Lung (tissue), 12 donors: ENCODE data around the gene CES2. TPM values are rescaled to one million over a fixed set of nuclear protein-coding genes. Genes with fewer than 3 reads are reported as not detected.
A peak's percentile ranks its signal among the peaks of the same experiment; 100 is the strongest.

ENCODE experiments used
- ATAC-seq: fragments of 200-7000 bp; cut with Tn5 transposase; one replicate; pipeline ENCODE4 v1.9.1; 2020; ENCODE audit warnings: moderate number of reproducible peaks; ENCODE audit not compliant: insufficient read depth, low FRiP score
- DNase-seq, 3 donors: peaks; one replicate each; pipeline ENCODE4 v3.0.0-alpha.2; 2013 to 2017
- H3K27ac ChIP-seq, 2 donors: one replicate each; pipeline ENCODE4 v1.5.1; 2013; ENCODE audit warnings: mild to moderate bottlenecking in 2 of 2, moderate library complexity in 2 of 2, control low read depth in 1 of 2, inconsistent platforms in 1 of 2, low read depth in 1 of 2, low read length in 1 of 2
- H3K27me3 ChIP-seq, 3 donors: one replicate each; pipeline ENCODE4 v1.5.1; 2013; ENCODE audit warnings: low read length in 2 of 3; ENCODE audit not compliant: control insufficient read depth in 3 of 3, insufficient read depth in 3 of 3
- H3K36me3 ChIP-seq, 4 donors: one replicate each; pipeline ENCODE4 v1.5.1; 2013; ENCODE audit warnings: low read length in 4 of 4, mild to moderate bottlenecking in 1 of 4, moderate library complexity in 1 of 4; ENCODE audit not compliant: control insufficient read depth in 4 of 4, insufficient read depth in 4 of 4
- H3K4me1 ChIP-seq, 5 donors: one replicate each; pipeline ENCODE4 v1.5.1; 2013; ENCODE audit warnings: low read length in 5 of 5, mild to moderate bottlenecking in 2 of 5, moderate library complexity in 1 of 5; ENCODE audit not compliant: control insufficient read depth in 5 of 5, insufficient read depth in 5 of 5
- H3K4me3 ChIP-seq: one replicate; pipeline ENCODE4 v1.5.1; 2013; ENCODE audit warnings: mild to moderate bottlenecking, control low read depth, moderate library complexity
- H3K9ac ChIP-seq, 2 donors: one replicate each; pipeline ENCODE4 v1.5.1; 2013; ENCODE audit warnings: low read length in 2 of 2, control low read depth in 1 of 2; ENCODE audit not compliant: insufficient read depth in 1 of 2
- H3K9me3 ChIP-seq, 4 donors: one replicate each; pipeline ENCODE4 v1.5.1; 2013; ENCODE audit warnings: low read length in 3 of 4, mild to moderate bottlenecking in 1 of 4, moderate library complexity in 1 of 4; ENCODE audit not compliant: control insufficient read depth in 4 of 4, insufficient read depth in 3 of 4
- WGBS, 2 donors: extraction: QIAGEN DNeasy Blood & Tissue Kit; methylation state at CpG; one replicate each; pipeline ENCODE4 v1.1.7; 2013; 5-methylcytosine and 5-hydroxymethylcytosine counted together
- polyA plus RNA-seq, 2 donors: library from polyadenylated mRNA; stranded (reverse); fragments of 200-250 nt; gene quantifications; one replicate each; pipeline ENCODE4 v1.2.1, GENCODE V29; 2013
- total RNA-seq, 2 donors: library from RNA; depleted of rRNA in 1 of 2; stranded (reverse); fragments of >200 nt in 1 of 2; gene quantifications; one replicate each; pipeline ENCODE4 v1.2.1, GENCODE V29; 2014 to 2021
- TF ChIP-seq, protein P1 (sequence below): IDR thresholded peaks from 2 replicates; pipeline ENCODE4 v1.5.1; 2012; ENCODE audit warnings: mild to moderate bottlenecking; ENCODE audit errors: control extremely low read depth, extremely low read depth
- donor health status: control.
- donor health status: control.
- donor health status: Bipolar disorder and iron deficiency.
- donor health status: healthy.
- donor health status: DM: yes; HTN: yes; CAD: no.

Gene CES2
- total and polyA plus RNA-seq, 4 donors: 24.6 to 51.0 (median 26.2) TPM

DNA sequence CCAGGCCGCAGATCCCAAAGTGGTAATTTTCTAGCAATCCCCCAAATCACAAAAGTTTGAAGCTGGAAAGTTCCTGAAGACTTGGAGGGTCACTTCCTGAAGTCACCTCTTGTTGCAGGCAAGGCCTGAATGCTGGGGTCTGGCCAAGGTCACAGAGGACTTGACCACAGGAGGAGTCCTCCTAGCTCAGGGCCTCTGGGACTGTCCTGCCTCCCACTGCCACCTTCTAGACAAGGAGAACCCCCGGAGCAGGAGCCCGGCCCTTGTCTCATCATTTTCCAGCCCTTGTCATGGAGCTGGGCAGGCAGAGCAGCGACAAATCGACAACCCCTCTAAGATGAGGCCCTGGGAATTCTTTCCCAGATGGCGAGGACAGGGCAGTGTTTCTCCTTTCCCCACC is 17.0 kb upstream of the CES2 start:
- DNase-seq: no peak
- Histone ChIP-seq H3K4me3 (no peak overlapping the region), H3K36me3 (no peaks in the 10 kb centered on the region), H3K4me1 (peaks cover 0 to 9% (median 0%) of the 10 kb centered on the region in 5 donors), H3K9me3 (no peaks in the 10 kb centered on the region), H3K27ac (no peak overlapping the region), H3K27me3 (peaks cover 0 to under 1% (median 0%) of the 10 kb centered on the region in 3 donors), H3K9ac (no peak overlapping the region)
- TF ChIP-seq, protein P1, sequence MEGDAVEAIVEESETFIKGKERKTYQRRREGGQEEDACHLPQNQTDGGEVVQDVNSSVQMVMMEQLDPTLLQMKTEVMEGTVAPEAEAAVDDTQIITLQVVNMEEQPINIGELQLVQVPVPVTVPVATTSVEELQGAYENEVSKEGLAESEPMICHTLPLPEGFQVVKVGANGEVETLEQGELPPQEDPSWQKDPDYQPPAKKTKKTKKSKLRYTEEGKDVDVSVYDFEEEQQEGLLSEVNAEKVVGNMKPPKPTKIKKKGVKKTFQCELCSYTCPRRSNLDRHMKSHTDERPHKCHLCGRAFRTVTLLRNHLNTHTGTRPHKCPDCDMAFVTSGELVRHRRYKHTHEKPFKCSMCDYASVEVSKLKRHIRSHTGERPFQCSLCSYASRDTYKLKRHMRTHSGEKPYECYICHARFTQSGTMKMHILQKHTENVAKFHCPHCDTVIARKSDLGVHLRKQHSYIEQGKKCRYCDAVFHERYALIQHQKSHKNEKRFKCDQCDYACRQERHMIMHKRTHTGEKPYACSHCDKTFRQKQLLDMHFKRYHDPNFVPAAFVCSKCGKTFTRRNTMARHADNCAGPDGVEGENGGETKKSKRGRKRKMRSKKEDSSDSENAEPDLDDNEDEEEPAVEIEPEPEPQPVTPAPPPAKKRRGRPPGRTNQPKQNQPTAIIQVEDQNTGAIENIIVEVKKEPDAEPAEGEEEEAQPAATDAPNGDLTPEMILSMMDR: no peak
- 84 to 94% methylated on average over 6 of the region's 6 CpGs for WGBS, 2 donors
- no peak for ATAC-seq

DNA sequence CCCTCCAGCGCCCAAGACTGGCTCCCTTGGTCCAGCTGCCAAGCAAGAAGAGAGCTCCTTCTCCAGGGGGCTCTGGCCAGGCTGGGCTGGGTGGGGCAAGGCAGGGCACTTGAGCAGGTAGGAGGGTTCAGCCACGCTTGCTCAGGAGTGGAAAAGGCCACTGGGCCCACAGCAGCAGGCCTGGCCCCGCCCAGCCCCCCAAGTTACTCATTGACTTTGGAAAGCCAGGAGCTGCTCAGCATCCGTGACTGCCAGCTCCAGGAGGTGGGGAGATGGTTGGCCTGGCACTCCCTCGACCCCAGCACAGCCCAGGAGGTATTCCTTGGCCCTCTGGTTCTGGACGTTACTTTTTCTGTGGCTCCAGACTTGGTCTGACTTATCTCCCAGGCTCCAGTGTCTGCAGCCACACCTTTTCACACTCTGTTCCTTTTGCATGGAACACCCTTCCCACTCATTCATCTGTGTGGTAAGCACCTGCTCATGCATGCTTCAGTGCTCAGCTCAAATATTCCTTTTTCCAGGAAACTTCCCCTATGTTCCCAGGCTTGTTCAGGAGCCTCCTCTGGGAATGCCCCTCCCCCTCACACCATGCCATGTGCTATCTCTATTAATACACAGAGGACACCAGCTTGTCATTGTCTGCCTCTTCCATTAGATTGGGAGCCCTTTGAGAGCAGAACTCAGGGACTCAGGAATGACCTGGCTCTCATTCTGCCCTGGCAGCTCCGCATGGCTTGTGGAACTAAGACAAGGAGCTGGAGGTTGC is 16.3 kb upstream of the CES2 start, which contains the start of gene CDH16:
CDH16 (minus strand) TSS at position 83 of the 766 bp plus-strand sequence. CDS start 820 bp downstream, outside the sequence.
- Histone ChIP-seq H3K27me3 (peaks cover 0 to 7% (median 5%) of the 10 kb centered on the region in 3 donors), H3K27ac (peak within 1 kb of the TSS in 1 of 2 donors; percentile 77), H3K9ac (no peak within 1 kb of the TSS), H3K4me3 (no peak within 1 kb of the TSS), H3K36me3 (no peaks in the 10 kb centered on the region), H3K4me1 (peaks cover 0 to 9% (median 0%) of the 10 kb centered on the region in 5 donors), H3K9me3 (no peaks in the 10 kb centered on the region)
- 75 to 85% methylated on average over 7 of the region's 7 CpGs for whole genome bisulfite sequencing, 2 donors
- ATAC-seq (no peak), DNase-seq (peak in 2 of 3 donors; percentile 57 to 61)
- TF ChIP-seq, protein P1: no peak

DNA sequence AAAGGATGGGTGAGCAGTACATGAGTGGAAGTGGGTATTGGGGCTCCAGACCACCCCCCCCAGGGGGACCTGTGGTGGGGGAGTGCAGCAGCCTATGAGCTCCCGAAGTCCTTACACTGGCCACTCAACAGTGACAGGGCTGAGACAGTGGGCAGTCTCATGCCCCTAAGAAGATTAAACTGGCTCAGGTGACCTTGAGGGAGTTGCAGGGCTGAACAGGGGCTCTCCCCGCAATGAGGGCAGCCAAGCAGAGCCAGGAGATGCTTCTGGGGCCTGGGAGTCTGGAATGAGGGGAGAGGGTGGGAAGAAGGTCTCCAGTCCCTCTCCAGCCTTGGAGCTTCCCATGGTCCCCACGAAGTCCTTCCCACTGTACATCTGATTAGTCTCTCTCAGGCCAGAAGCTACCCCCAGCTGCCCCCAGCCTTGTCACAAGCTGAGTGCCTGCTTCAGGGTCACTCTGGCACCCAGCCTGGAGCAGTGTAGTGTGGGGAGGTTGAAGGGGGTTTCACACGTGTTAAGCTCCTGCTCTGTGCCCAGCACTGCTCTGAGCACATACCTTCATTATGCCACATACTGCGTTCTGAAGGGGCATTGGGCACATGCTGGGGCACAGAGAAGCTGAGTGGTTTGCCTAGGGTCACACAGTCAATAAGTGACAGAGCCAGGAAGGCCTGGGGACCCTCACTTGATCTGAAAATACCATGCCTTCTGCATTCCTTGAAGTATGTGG is 15.6 kb upstream of the CES2 start:
- TF ChIP-seq, protein P1: no peak
- Histone ChIP-seq H3K4me1 (peaks cover 0 to 9% (median 0%) of the 10 kb centered on the region in 5 donors), H3K27me3 (peaks cover 0 to 14% (median 9%) of the 10 kb centered on the region in 3 donors), H3K27ac (peak overlapping the region; percentile 22 to 77), H3K4me3 (no peak overlapping the region), H3K9me3 (no peaks in the 10 kb centered on the region), H3K9ac (no peak overlapping the region), H3K36me3 (no peaks in the 10 kb centered on the region)
- ATAC-seq (no peak), DNase-seq (no peak)
- 79 to 84% methylated on average over 5 of the region's 5 CpGs for WGBS, 2 donors
